Thoracic aorta (tissue), 2 donors: Measurements from ENCODE around the gene PMEL. TPM values are rescaled to one million over a fixed set of nuclear protein-coding genes. Genes with fewer than 3 reads are reported as not detected.
A peak's percentile ranks its signal among the peaks of the same experiment; 100 is the strongest.

Experiments
- ATAC-seq: fragments of 150-250 bp; one replicate; pipeline ENCODE4 v1.8.0; 2017; ENCODE audit warnings: low read depth; ENCODE audit not compliant: insufficient number of reproducible peaks, low FRiP score
- DNase-seq: peaks from one replicate; pipeline ENCODE4 v3.0.0-alpha.2; 2020; ENCODE audit warnings: low spot score
- H3K27ac ChIP-seq, 2 donors: fragments of 200-600 bp; sonication (generic); 1 replicate in 1 of 2; 2 replicates in 1 of 2; pipeline ENCODE4 v1.5.1; 2016; ENCODE audit warnings: mild to moderate bottlenecking in 2 of 2, moderate library complexity in 2 of 2
- H3K27me3 ChIP-seq: fragments of 200-600 bp; sonication (generic); replicated peaks from 2 replicates; pipeline ENCODE4 v1.6.0; 2016; ENCODE audit warnings: mild to moderate bottlenecking; ENCODE audit not compliant: insufficient read depth
- H3K36me3 ChIP-seq: fragments of 200-600 bp; sonication (generic); one replicate; pipeline ENCODE4 v1.5.1; 2016
- H3K4me1 ChIP-seq, 2 donors: fragments of 200-600 bp; sonication (generic); 1 replicate in 1 of 2; 2 replicates in 1 of 2; pipeline versions ENCODE4 v1.5.1 to v1.6.0; 2016; ENCODE audit warnings: low read depth in 2 of 2, mild to moderate bottlenecking in 1 of 2; ENCODE audit not compliant: control insufficient read depth in 1 of 2
- H3K4me3 ChIP-seq: fragments of 200-600 bp; sonication (generic); 2 replicates; pipeline ENCODE4 v1.5.1; 2016; ENCODE audit warnings: mild to moderate bottlenecking
- H3K9me3 ChIP-seq: fragments of 200-600 bp; sonication (generic); 2 replicates; pipeline ENCODE4 v1.5.1; 2016
- total RNA-seq, 2 donors: library from RNA; depleted of rRNA; stranded (reverse); fragments of >200 nt; gene quantifications; one replicate each; pipeline versions ENCODE4 v1.1.0 to v1.2.3, GENCODE V29; 2016
- TF ChIP-seq, protein P1 (sequence below): fragments of 200-600 bp; sonication (generic); IDR thresholded peaks from one replicate; pipeline ENCODE4 v1.5.1; 2019; ENCODE audit warnings: antibody characterized with exemption

Gene PMEL
- total RNA-seq, 2 donors from 2014 or later = 0.99 TPM; not detected in 1

DNA sequence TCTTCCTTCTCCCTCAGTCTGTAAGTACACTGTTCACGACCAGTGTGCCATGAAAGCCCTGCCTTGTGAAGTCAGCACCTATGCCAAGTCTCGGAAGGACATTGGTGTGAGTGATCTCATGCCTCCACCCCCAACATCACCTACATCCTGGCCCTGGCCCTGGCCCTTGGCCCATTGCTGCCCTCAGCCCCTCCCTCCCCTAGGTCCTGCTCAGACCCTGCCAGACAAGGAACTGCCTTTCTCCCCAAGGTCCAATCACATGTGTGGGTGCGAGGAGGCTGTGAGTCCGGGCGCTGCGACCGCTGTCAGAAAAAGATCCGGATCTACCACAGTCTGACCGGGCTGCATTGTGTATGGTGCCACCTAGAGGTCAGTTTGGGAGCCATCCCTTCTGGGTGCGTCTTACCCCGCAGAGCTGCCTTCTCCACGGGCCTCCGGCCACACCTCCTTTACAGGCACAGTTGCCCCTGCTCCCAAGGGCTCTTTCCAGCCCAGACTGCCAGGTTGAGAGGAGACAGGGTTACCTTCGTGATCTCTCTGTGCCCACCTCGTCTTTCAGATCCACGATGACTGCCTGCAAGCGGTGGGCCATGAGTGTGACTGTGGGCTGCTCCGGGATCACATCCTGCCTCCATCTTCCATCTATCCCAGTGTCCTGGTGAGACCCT is 25.6 kb downstream of the PMEL start:
- TF ChIP-seq, protein P1, sequence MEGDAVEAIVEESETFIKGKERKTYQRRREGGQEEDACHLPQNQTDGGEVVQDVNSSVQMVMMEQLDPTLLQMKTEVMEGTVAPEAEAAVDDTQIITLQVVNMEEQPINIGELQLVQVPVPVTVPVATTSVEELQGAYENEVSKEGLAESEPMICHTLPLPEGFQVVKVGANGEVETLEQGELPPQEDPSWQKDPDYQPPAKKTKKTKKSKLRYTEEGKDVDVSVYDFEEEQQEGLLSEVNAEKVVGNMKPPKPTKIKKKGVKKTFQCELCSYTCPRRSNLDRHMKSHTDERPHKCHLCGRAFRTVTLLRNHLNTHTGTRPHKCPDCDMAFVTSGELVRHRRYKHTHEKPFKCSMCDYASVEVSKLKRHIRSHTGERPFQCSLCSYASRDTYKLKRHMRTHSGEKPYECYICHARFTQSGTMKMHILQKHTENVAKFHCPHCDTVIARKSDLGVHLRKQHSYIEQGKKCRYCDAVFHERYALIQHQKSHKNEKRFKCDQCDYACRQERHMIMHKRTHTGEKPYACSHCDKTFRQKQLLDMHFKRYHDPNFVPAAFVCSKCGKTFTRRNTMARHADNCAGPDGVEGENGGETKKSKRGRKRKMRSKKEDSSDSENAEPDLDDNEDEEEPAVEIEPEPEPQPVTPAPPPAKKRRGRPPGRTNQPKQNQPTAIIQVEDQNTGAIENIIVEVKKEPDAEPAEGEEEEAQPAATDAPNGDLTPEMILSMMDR = peak; percentile 88
- ATAC-seq (peak; percentile 85), DNase-seq (peak; percentile 60)
- Histone ChIP-seq H3K36me3 (peaks cover 12% of the 10 kb centered on the region), H3K4me3 (peak overlapping the region; percentile 57), H3K4me1 (peaks cover 4 to 14% of the 10 kb centered on the region in 2 donors), H3K27me3 (no peaks in the 10 kb centered on the region), H3K9me3 (no peaks in the 10 kb centered on the region), H3K27ac (peak overlapping the region in 1 of 2 donors; percentile 51)

DNA sequence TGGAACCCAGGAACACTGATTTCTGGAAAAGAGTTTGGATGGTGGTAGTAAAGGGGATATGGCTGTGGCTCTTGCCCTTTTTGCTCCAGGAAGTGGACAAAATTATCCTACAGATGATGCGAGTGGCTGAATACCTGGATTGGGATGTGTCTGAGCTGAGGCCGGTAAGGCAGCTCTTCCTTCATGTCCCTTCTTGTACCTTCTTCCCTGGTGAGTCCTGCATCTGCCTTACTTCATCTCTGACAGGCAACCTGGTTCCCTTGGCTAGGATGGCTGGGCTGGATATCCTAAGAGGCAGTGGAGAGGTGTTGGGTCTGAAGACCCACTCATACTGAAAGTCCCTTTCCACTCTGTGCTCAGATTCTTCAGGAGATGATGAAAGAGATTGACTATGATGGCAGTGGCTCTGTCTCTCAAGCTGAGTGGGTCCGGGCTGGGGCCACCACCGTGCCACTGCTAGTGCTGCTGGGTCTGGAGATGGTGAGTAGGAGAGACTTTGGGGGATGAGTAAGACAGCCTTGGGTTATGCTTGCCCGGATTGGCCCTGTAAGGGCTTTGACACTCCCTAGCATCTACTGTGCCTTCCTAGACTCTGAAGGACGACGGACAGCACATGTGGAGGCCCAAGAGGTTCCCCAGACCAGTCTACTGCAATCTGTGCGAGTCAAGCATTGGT is 26.9 kb downstream of the PMEL start:
- H3K27me3 ChIP-seq = no peaks in the 10 kb centered on the region
- H3K4me3 ChIP-seq = no peak overlapping the region
- no peaks in the 10 kb centered on the region for H3K9me3 ChIP-seq
- peaks cover 9% of the 10 kb centered on the region for H3K36me3 ChIP-seq
- DNase-seq (no peak), ATAC-seq (no peak)
- TF ChIP-seq, protein P1 = no peak
- H3K4me1 ChIP-seq = peaks cover 7 to 15% of the 10 kb centered on the region in 2 donors
- H3K27ac ChIP-seq = no peak overlapping the region

DNA sequence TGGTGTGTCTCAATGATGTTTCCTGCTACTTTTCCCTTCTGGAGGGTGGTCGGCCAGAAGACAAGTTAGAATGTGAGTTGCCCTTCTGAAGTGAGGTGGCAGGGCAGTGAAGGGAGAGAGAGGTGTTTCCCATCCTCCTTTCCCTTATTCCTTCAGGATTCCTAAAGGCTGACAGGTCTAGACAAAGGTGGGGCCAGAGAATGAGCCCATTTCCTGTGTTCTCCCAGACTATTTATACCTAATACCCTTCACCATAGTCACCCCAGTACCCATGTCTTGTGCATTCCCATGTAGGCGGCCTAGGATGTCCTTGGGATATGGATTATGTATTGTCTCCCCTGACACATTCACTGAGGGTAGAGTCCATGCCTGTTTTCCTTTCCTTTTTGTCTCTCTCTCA is 27.9 kb downstream of the PMEL start:
- peaks cover 3% of the 10 kb centered on the region for H3K36me3 ChIP-seq
- DNase-seq = no peak
- peaks cover 8 to 24% of the 10 kb centered on the region in 2 donors for H3K4me1 ChIP-seq
- H3K9me3 ChIP-seq = no peaks in the 10 kb centered on the region
- H3K4me3 ChIP-seq = no peak overlapping the region
- TF ChIP-seq, protein P1 = no peak
- H3K27ac ChIP-seq = no peak overlapping the region
- H3K27me3 ChIP-seq = no peaks in the 10 kb centered on the region
- no peak for ATAC-seq

DNA sequence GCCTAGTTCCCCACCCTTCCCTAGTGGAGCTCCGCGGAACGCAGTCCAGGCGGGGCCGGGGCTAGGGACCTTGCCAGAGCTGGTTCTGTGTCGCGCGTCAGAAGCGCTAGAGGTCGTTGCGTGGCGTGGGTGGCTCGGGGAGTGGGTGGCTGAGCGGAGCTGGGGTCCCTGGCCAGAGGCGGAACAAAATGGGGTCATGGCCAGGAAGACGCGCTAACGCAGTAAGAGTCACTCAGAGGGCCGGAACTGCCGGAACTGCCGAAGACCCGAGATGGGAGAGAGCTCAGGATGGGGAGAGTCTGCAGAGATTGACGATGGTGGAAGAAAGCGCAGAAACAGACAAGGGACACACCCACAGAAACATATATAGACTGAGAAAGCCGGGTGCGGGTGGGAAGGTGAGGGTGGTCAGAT is 30.1 kb downstream of the PMEL start:
- no peaks in the 10 kb centered on the region for H3K36me3 ChIP-seq
- no peak for ATAC-seq
- peak overlapping the region; percentile 13 to 35 for H3K27ac ChIP-seq
- TF ChIP-seq, protein P1 = no peak
- DNase-seq = no peak
- peak overlapping the region; percentile 32 for H3K4me3 ChIP-seq
- H3K4me1 ChIP-seq = peaks cover 17 to 37% of the 10 kb centered on the region in 2 donors
- H3K27me3 ChIP-seq = no peaks in the 10 kb centered on the region
- H3K9me3 ChIP-seq = no peaks in the 10 kb centered on the region

DNA sequence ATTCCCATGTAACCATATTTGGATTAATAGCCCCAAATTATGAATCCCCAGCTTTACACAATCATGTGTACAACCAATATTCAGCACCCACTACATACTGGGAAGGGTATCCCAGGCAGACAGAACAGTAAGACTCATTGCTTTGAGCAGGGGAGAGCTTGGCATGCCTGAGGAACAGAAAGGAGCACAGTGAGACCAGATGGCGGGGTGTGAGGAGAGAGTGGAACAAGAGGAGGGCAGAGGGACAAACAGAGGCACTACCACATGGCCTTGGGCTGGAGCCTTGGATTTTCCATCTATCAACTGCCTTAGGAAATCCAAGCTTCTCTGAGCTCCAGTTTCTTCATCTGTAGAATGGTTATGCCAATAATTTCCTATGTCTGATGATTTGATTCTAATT is 31.1 kb downstream of the PMEL start:
- H3K27me3 ChIP-seq = no peaks in the 10 kb centered on the region
- H3K4me3 ChIP-seq = no peak overlapping the region
- TF ChIP-seq, protein P1 = no peak
- no peak for DNase-seq
- peaks cover 13 to 38% of the 10 kb centered on the region in 2 donors for H3K4me1 ChIP-seq
- no peak for ATAC-seq
- H3K27ac ChIP-seq = no peak overlapping the region
- H3K36me3 ChIP-seq = no peaks in the 10 kb centered on the region
- no peaks in the 10 kb centered on the region for H3K9me3 ChIP-seq
